H1 (cell line): Measurements from ENCODE around the gene NUBPL. TPM values are rescaled to one million over a fixed set of nuclear protein-coding genes. Genes with fewer than 3 reads are reported as not detected.

ENCODE experiments used
- CTCF ChIA-PET: fragments of 300-600 bp; sonication (Branson Sonifier 250); formaldehyde crosslinking; loops from one replicate; lab custom pipeline; 2021; ENCODE audit not compliant: partially characterized antibody; lab: Charles Lee
- POLR2A ChIA-PET: fragments of 300-600 bp; sonication (Branson Sonifier 250); formaldehyde crosslinking; loops from one replicate; lab custom pipeline; 2021; ENCODE audit warnings: inconsistent platforms; ENCODE audit not compliant: partially characterized antibody; lab: Charles Lee
- DNase-seq, 2 experiments: peaks; one replicate each; pipeline versions ENCODE4 v3.0.0 to v3.0.0-alpha.2; 2010 to 2022; ENCODE audit warnings: low spot score in 2 of 2, low read depth in 1 of 2, mixed read lengths in 1 of 2
- FAIRE-seq: peaks from 2 replicates; lab custom pipeline; 2011; peaks lifted over from hg19 to GRCh38; lab: Jason Lieb, UNC
- H2AFZ ChIP-seq: 2 replicates; pipeline ENCODE4 v1.8.1; 2012; ENCODE audit warnings: low read length, inconsistent platforms
- H2AK5ac ChIP-seq: 2 replicates; pipeline ENCODE4 v1.6.1; 2013; ENCODE audit warnings: low read depth, low read length
- H2BK120ac ChIP-seq: replicated peaks from 2 replicates; pipeline ENCODE3; 2013; ENCODE audit warnings: low read depth, low read length, inconsistent platforms
- H2BK12ac ChIP-seq: 2 replicates; pipeline ENCODE4 v1.6.1; 2013; ENCODE audit warnings: low read depth, low read length
- H2BK15ac ChIP-seq: 2 replicates; pipeline ENCODE4 v1.6.1; 2013; ENCODE audit warnings: low read length
- H2BK20ac ChIP-seq: 2 replicates; pipeline ENCODE4 v1.6.1; 2013; ENCODE audit warnings: low read length
- H2BK5ac ChIP-seq: 2 replicates; pipeline ENCODE4 v1.6.1; 2013; ENCODE audit warnings: low read depth, low read length
- H3K14ac ChIP-seq: 2 replicates; pipeline ENCODE4 v1.6.1; 2013; ENCODE audit warnings: inconsistent platforms; ENCODE audit not compliant: insufficient read length
- H3K18ac ChIP-seq: 2 replicates; pipeline ENCODE4 v1.6.1; 2013; ENCODE audit warnings: low read length; ENCODE audit errors: extremely low read depth
- H3K23ac ChIP-seq: 2 replicates; pipeline ENCODE4 v1.6.1; 2013; ENCODE audit warnings: inconsistent platforms; ENCODE audit not compliant: insufficient read length
- H3K23me2 ChIP-seq: 2 replicates; pipeline ENCODE4 v1.6.1; 2013; ENCODE audit warnings: low read depth, low read length
- H3K27ac ChIP-seq: 2 replicates; pipeline ENCODE4 v1.6.1; 2011; ENCODE audit warnings: low read depth, low read length, inconsistent platforms
- H3K27me3 ChIP-seq, 4 experiments: replicated peaks in 1 of 4; 1 replicate in 1 of 4; 2 replicates in 3 of 4; pipeline versions ENCODE4 v1.6.1 to v1.8.1; 2011 to 2013; ENCODE audit warnings: low read length in 3 of 4, mild to moderate bottlenecking in 3 of 4, inconsistent platforms in 2 of 4, mixed read lengths in 2 of 4, moderate library complexity in 1 of 4; ENCODE audit not compliant: control insufficient read depth in 3 of 4, insufficient read depth in 3 of 4; ENCODE audit errors: extremely low read depth in 1 of 4
- H3K36me3 ChIP-seq, 4 experiments: 2 replicates each; pipeline versions ENCODE4 v1.6.1 to v1.8.1; 2011 to 2013; ENCODE audit warnings: mild to moderate bottlenecking in 4 of 4, low read length in 3 of 4, moderate library complexity in 2 of 4, control low read depth in 1 of 4, inconsistent platforms in 1 of 4; ENCODE audit not compliant: insufficient read depth in 4 of 4, control insufficient read depth in 2 of 4
- H3K4ac ChIP-seq: replicated peaks from 2 replicates; pipeline ENCODE3; 2013; ENCODE audit warnings: low read length, low read depth, mixed read lengths, inconsistent platforms; ENCODE audit not compliant: insufficient read length
- H3K4me1 ChIP-seq, 4 experiments: replicated peaks in 1 of 4; 1 replicate in 1 of 4; 2 replicates in 3 of 4; pipeline versions ENCODE4 v1.6.1 to v1.8.1; 2011 to 2013; ENCODE audit warnings: low read length in 3 of 4, inconsistent platforms in 2 of 4, mixed read lengths in 1 of 4; ENCODE audit not compliant: insufficient read depth in 4 of 4, control insufficient read depth in 3 of 4
- H3K4me2 ChIP-seq, 2 experiments: 2 replicates each; pipeline versions ENCODE4 v1.6.1 to v1.8.1; 2011 to 2013; ENCODE audit warnings: low read depth in 2 of 2, low read length in 2 of 2, control low read depth in 1 of 2, inconsistent platforms in 1 of 2, mild to moderate bottlenecking in 1 of 2; ENCODE audit not compliant: insufficient read depth in 1 of 2
- H3K4me3 ChIP-seq, 4 experiments: fragments of 200-600, 300-600 bp in 1 of 4; sonication (generic), shearing (Covaris generic), sonication (Bioruptor Twin) in 1 of 4; 2 replicates each; pipeline versions ENCODE4 v1.5.1 to v1.8.1; 2011 to 2016; ENCODE audit warnings: low read length in 4 of 4, low read depth in 3 of 4, control low read depth in 2 of 4, inconsistent platforms in 2 of 4, mild to moderate bottlenecking in 2 of 4, mixed read lengths in 1 of 4, moderate library complexity in 1 of 4; ENCODE audit not compliant: insufficient read depth in 2 of 4; ENCODE audit errors: extremely low read depth in 1 of 4
- H3K56ac ChIP-seq: replicated peaks from 2 replicates; pipeline ENCODE3; 2013; ENCODE audit warnings: low read depth, mild to moderate bottlenecking, mixed read lengths, low read length, inconsistent platforms; ENCODE audit not compliant: insufficient read length
- H3K79me1 ChIP-seq: 2 replicates; pipeline ENCODE4 v1.6.1; 2013; ENCODE audit warnings: low read depth, low read length, control low read depth
- H3K79me2 ChIP-seq, 2 experiments: 2 replicates each; pipeline versions ENCODE4 v1.6.1 to v1.8.1; 2012 to 2013; ENCODE audit warnings: low read length in 2 of 2, mild to moderate bottlenecking in 2 of 2, inconsistent platforms in 1 of 2; ENCODE audit not compliant: insufficient read depth in 2 of 2, control insufficient read depth in 1 of 2
- H3K9ac ChIP-seq, 4 experiments: replicated peaks in 1 of 4; 1 replicate in 1 of 4; 2 replicates in 3 of 4; pipeline versions ENCODE4 v1.6.1 to v1.8.1; 2011 to 2013; ENCODE audit warnings: low read depth in 3 of 4, low read length in 3 of 4, control low read depth in 2 of 4, mild to moderate bottlenecking in 2 of 4, moderate library complexity in 2 of 4, inconsistent platforms in 1 of 4; ENCODE audit errors: extremely low read depth in 1 of 4
- H3K9me3 ChIP-seq, 2 experiments: 2 replicates each; pipeline versions ENCODE4 v1.6.1 to v1.8.1; 2012 to 2013; ENCODE audit warnings: mild to moderate bottlenecking in 2 of 2, moderate library complexity in 2 of 2, control low read depth in 1 of 2, inconsistent platforms in 1 of 2, low read depth in 1 of 2, low read length in 1 of 2, mixed read lengths in 1 of 2; ENCODE audit not compliant: insufficient read depth in 2 of 2
- H4K20me1 ChIP-seq, 2 experiments: replicated peaks in 1 of 2; 2 replicates each; pipeline versions ENCODE3 to v1.8.1; 2011 to 2013; ENCODE audit warnings: inconsistent platforms in 2 of 2, low read length in 2 of 2, mild to moderate bottlenecking in 1 of 2; ENCODE audit not compliant: insufficient read depth in 2 of 2, control insufficient read depth in 1 of 2
- H4K5ac ChIP-seq: 2 replicates; pipeline ENCODE4 v1.6.1; 2013; ENCODE audit warnings: low read length, low read depth, mixed read lengths, inconsistent platforms; ENCODE audit not compliant: insufficient read length
- H4K8ac ChIP-seq: 2 replicates; pipeline ENCODE4 v1.8.0; 2013; ENCODE audit warnings: mild to moderate bottlenecking, moderate library complexity, low read length, inconsistent platforms; ENCODE audit not compliant: insufficient read depth; ENCODE audit errors: extremely low read depth
- H4K91ac ChIP-seq: replicated peaks from 2 replicates; pipeline ENCODE3; 2013; ENCODE audit warnings: low read length, mixed read lengths, inconsistent platforms; ENCODE audit not compliant: insufficient read length
- ATF2 ChIP-seq: IDR thresholded peaks from 2 replicates; pipeline ENCODE4 v1.6.1; 2012; ENCODE audit warnings: low read length, inconsistent platforms
- CEBPB ChIP-seq: IDR thresholded peaks from 2 replicates; pipeline ENCODE4 v1.6.1; 2012; ENCODE audit warnings: low read depth, low read length
- CHD2 ChIP-seq: IDR thresholded peaks from 2 replicates; pipeline ENCODE4 v1.6.1; 2012; ENCODE audit warnings: low read length, improper control_type of control experiment
- GABPA ChIP-seq: IDR thresholded peaks from 2 replicates; pipeline ENCODE4 v1.6.1; 2011; ENCODE audit warnings: mild to moderate bottlenecking, low read length, moderate library complexity, borderline replicate concordance; ENCODE audit not compliant: insufficient read depth
- POU5F1 ChIP-seq: IDR thresholded peaks from 2 replicates; pipeline ENCODE4 v1.6.1; 2011; ENCODE audit warnings: low read depth, mild to moderate bottlenecking, low read length, moderate library complexity
- SIN3A ChIP-seq, 2 experiments: IDR thresholded peaks in 1 of 2; conservative IDR thresholded peaks in 1 of 2; 2 replicates each; pipeline ENCODE4 v1.6.1; 2011 to 2012; ENCODE audit warnings: low read length in 2 of 2, improper control_type of control experiment in 1 of 2, low read depth in 1 of 2, mild to moderate bottlenecking in 1 of 2
- SIRT6 ChIP-seq: IDR thresholded peaks from one replicate; pipeline ENCODE4 v1.7.1; 2012; ENCODE audit warnings: low read length, inconsistent platforms
- YY1 ChIP-seq: IDR thresholded peaks from 2 replicates; pipeline ENCODE4 v1.6.1; 2011; ENCODE audit warnings: low read depth, mild to moderate bottlenecking, low read length
- WGBS, 2 experiments: shearing (Covaris generic) in 1 of 2; methylation state at CpG; one replicate each; pipeline versions ENCODE4 v1.1.6 to v1.1.7; 2013 to 2015; ENCODE audit warnings: low lambda C conversion rate in 2 of 2, mixed read lengths in 2 of 2, inconsistent platforms in 1 of 2, low coverage in 1 of 2, missing lambda C conversion rate in 1 of 2; ENCODE audit not compliant: insufficient replicate concordance in 2 of 2, insufficient coverage in 1 of 2, insufficient read length in 1 of 2; ENCODE audit errors: extremely low coverage in 1 of 2, missing lambda C conversion rate in 1 of 2; 5-methylcytosine and 5-hydroxymethylcytosine counted together
- polyA plus RNA-seq, 7 experiments: library from polyadenylated mRNA; depleted of rRNA in 3 of 7; stranded (reverse) in 5 of 7; unstranded in 2 of 7; fragments of >200 nt in 5 of 7; fragments of 200-250 nt in 2 of 7; gene quantifications; 1 replicate in 5 of 7; 2 replicates in 1 of 7; 4 replicates in 1 of 7; pipeline versions ENCODE4 v1.2.1 to v1.2.3, GENCODE V29; 2011 to 2013; ENCODE audit warnings: missing spikeins in 2 of 7, mixed read lengths in 2 of 7
- total RNA-seq: library from RNA; stranded (reverse); fragmentation: NEBNext Ultra II Directional; extraction: Animal tissue kit (Norgen Biotek cat#: 25700); gene quantifications from 2 replicates; pipeline ENCODE4 v1.2.1, GENCODE V29; 2021

Gene NUBPL
- total and polyA plus RNA-seq, 2 of the 8 experiments (the other 6 are each of a cell fraction or from before 2014, with no cell fraction given), result 1.6 to 6.8 TPM

GRCh38 chr14:31854508-31855075 is 293.4 kb downstream of the NUBPL start:
- Histone ChIP-seq H3K23me2 (no peaks in the 10 kb centered on the region; the same call in 1 of the 2 replicates), H3K56ac (no peak overlapping the region), H4K5ac (no peak overlapping the region), H3K14ac (no peak overlapping the region), H3K4me2 (no peak overlapping the region), H4K20me1 (no peaks in the 10 kb centered on the region), H2BK120ac (no peak overlapping the region), H2AFZ (no peak overlapping the region), H3K18ac (no peak overlapping the region), H3K79me2 (no peaks in the 10 kb centered on the region), H4K91ac (no peak overlapping the region), H3K9ac (no peak overlapping the region), H3K36me3 (no peaks in the 10 kb centered on the region), H3K9me3 (peaks cover 0 to 4% of the 10 kb centered on the region in 2 experiments; a peak in 2 of 4 replicates), H3K4me1 (no peaks in the 10 kb centered on the region), H2BK15ac (no peak overlapping the region), H3K4me3 (no peak overlapping the region), H2AK5ac (no peak overlapping the region), H4K8ac (no peak overlapping the region), H3K27ac (no peak overlapping the region), H2BK12ac (no peak overlapping the region), H2BK20ac (no peak overlapping the region), H3K79me1 (no peaks in the 10 kb centered on the region), H3K4ac (no peak overlapping the region), H3K23ac (no peak overlapping the region), H2BK5ac (no peak overlapping the region), H3K27me3 (no peaks in the 10 kb centered on the region)
- TF ChIP-seq YY1, result no peak
- no peak for TF ChIP-seq SIRT6
- TF ChIP-seq POU5F1, result no peak
- TF ChIP-seq ATF2, result no peak
- no peak for TF ChIP-seq GABPA
- no peak for TF ChIP-seq SIN3A (conservative IDR thresholded peaks at IDR 0.05 in 1 of 2, IDR thresholded peaks at IDR 0.05 in 1 of 2; ENCODE audit: low read depth in 1 of 2, low read length in 2 of 2)
- TF ChIP-seq CHD2, result no peak
- no peak for TF ChIP-seq CEBPB
- WGBS, 2 experiments, result 81% methylated on average over 2 of the region's 2 CpGs; no CpG with 5 or more reads in 1 of the 2 experiments
- POLR2A ChIA-PET, result no interaction called here
- DNase-seq (no peak), FAIRE-seq (no peak)
- CTCF ChIA-PET, result no interaction called here
